T-cell (primary cell): ENCODE results near the gene P2RY11. TPM values are rescaled to one million over a fixed set of nuclear protein-coding genes. Genes with fewer than 3 reads are reported as not detected.
A peak's percentile ranks its signal among the peaks of the same experiment; 100 is the strongest.

Source experiments
- ATAC-seq, 4 experiments: fragments of 200-7000 bp in 3 of 4; fragments of 150-1000 bp in 1 of 4; cut with Tn5 transposase; replicated peaks in 1 of 4; 1 replicate in 3 of 4; 2 replicates in 1 of 4; pipeline ENCODE4 v1.10.0; 2021; ENCODE audit warnings: moderate library complexity in 3 of 4, mild to moderate bottlenecking in 2 of 4, moderate number of reproducible peaks in 1 of 4
- CTCF ChIA-PET, 2 donors: fragments of 300-600 bp; sonication (Branson Sonifier 250); formaldehyde crosslinking; loops; one replicate each; lab custom pipeline; 2022; ENCODE audit warnings: antibody characterized with exemption in 2 of 2; lab: Charles Lee
- POLR2A ChIA-PET, 2 donors: fragments of 300-600 bp; sonication (Branson Sonifier 250); formaldehyde crosslinking; loops; one replicate each; lab custom pipeline; 2022; ENCODE audit warnings: antibody characterized with exemption in 2 of 2; lab: Charles Lee
- DNase-seq, 35 experiments: peaks; one replicate each; pipeline versions ENCODE4 v3.0.0 to v3.0.0-alpha.2; 2013 to 2023
- H3K27ac ChIP-seq: one replicate; pipeline ENCODE4 v1.5.1; 2013; ENCODE audit warnings: low read length
- H3K27me3 ChIP-seq, 2 experiments: replicated peaks in 1 of 2; 1 replicate in 1 of 2; 2 replicates in 1 of 2; pipeline versions ENCODE4 v1.6.1 to v1.7.0; 2013; ENCODE audit warnings: low read length in 1 of 2, mixed read lengths in 1 of 2; ENCODE audit not compliant: control insufficient read depth in 2 of 2, insufficient read depth in 2 of 2; ENCODE audit errors: extremely low read depth in 1 of 2
- H3K36me3 ChIP-seq, 2 donors: 1 replicate in 1 of 2; 2 replicates in 1 of 2; pipeline versions ENCODE4 v1.6.1 to v1.7.0; 2013; ENCODE audit warnings: low read length in 1 of 2; ENCODE audit not compliant: control insufficient read depth in 2 of 2, insufficient read depth in 1 of 2; ENCODE audit errors: extremely low read depth in 1 of 2
- H3K4me1 ChIP-seq, 2 experiments: 1 replicate in 1 of 2; 2 replicates in 1 of 2; pipeline versions ENCODE4 v1.6.1 to v1.7.0; 2013; ENCODE audit warnings: low read length in 2 of 2, mixed read lengths in 1 of 2; ENCODE audit not compliant: insufficient read depth in 2 of 2, control insufficient read depth in 1 of 2; ENCODE audit errors: extremely low read depth in 1 of 2
- H3K4me3 ChIP-seq, 2 donors: 1 replicate in 1 of 2; 2 replicates in 1 of 2; pipeline versions ENCODE4 v1.5.1 to v1.7.0; 2013; ENCODE audit warnings: mild to moderate bottlenecking in 2 of 2, low read length in 1 of 2, moderate library complexity in 1 of 2; ENCODE audit not compliant: control insufficient read depth in 1 of 2; ENCODE audit errors: extremely low read depth in 1 of 2
- H3K9me3 ChIP-seq: 2 replicates; pipeline ENCODE4 v1.7.0; 2013
- H3K27ac Mint-ChIP-seq, 2 donors: one replicate each; pipeline ENCODE4 v1.8.0; 2020 to 2021; ENCODE audit warnings: mild to moderate bottlenecking in 2 of 2, mixed read lengths in 2 of 2
- H3K27me3 Mint-ChIP-seq, 2 donors: one replicate each; pipeline ENCODE4 v1.8.0; 2021 to 2022; ENCODE audit warnings: mixed read lengths in 2 of 2
- H3K36me3 Mint-ChIP-seq: one replicate; pipeline ENCODE4 v1.8.0; 2021; ENCODE audit warnings: mixed read lengths
- H3K4me1 Mint-ChIP-seq, 3 donors: one replicate each; pipeline ENCODE4 v1.8.0; 2020 to 2022; ENCODE audit warnings: mixed read lengths in 3 of 3, mild to moderate bottlenecking in 1 of 3
- H3K4me3 Mint-ChIP-seq, 3 donors: one replicate each; pipeline ENCODE4 v1.8.0; 2020 to 2022; ENCODE audit warnings: mild to moderate bottlenecking in 3 of 3, mixed read lengths in 3 of 3, moderate library complexity in 3 of 3
- H3K9me3 Mint-ChIP-seq, 3 donors: one replicate each; pipeline ENCODE4 v1.8.0; 2020 to 2022; ENCODE audit warnings: mixed read lengths in 3 of 3
- WGBS: methylation state at CpG from one replicate; pipeline ENCODE4 v1.1.5; 2013; ENCODE audit warnings: missing lambda C conversion rate; ENCODE audit not compliant: insufficient coverage; 5-methylcytosine and 5-hydroxymethylcytosine counted together
- total RNA-seq, 35 experiments: library from RNA in 6 of 35; stranded (reverse) in 6 of 35; fragments of 120-200 nt in 1 of 35; gene quantifications; one replicate each; pipeline versions ENCODE4 v1.2.1 to v1.2.4 and lab custom pipeline; 2013 to 2026

The P2RY11 gene, protein sequence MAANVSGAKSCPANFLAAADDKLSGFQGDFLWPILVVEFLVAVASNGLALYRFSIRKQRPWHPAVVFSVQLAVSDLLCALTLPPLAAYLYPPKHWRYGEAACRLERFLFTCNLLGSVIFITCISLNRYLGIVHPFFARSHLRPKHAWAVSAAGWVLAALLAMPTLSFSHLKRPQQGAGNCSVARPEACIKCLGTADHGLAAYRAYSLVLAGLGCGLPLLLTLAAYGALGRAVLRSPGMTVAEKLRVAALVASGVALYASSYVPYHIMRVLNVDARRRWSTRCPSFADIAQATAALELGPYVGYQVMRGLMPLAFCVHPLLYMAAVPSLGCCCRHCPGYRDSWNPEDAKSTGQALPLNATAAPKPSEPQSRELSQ
- total RNA-seq, result 10 to 100 TPM; 58.8 to 75.2 (median 61.7) TPM
- total RNA-seq (2013), result 14.8 TPM
- 6.2 to 29.2 (median 14.0) reads per million in 29 experiments for total RNA-seq (lab: John Stamatoyannopoulos, UW)

DNA sequence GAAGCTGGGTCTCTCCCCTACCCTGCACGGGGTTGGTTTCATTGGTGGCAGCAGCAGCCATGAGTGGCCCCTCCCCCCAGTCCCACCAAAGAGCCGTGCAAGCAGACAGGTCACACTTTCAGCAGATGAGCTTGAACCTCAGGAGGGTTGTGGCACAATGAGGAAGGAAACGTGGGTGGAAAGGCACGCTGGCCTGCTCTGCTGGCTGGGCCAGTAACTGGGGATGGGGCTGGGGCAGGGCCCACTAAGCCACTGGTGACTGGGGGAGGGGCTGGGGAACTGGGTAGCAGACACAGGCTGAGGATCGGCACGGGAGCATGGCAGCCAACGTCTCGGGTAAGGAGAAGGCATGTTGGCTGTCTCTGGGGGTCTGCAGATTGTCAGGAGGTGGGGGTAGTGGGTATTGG is at the start of gene P2RY11:
Gene P2RY11 (plus strand): TSS at position 289 of the 407 bp plus-strand sequence. CDS start 29 bp downstream, at position 318.
- CTCF ChIA-PET, result interaction anchor here (1.0 to 2.5 kb wide), 2 partner anchors 12 to 15 kb away, joined by 4 to 16 read pairs; no protein-coding TSS in a partner anchor
- Histone ChIP-seq H3K27ac (peak within 1 kb of the TSS; percentile 81), H3K4me3 (peak within 1 kb of the TSS; percentile 6 to 24), H3K9me3 (no peaks in the 10 kb centered on the region), H3K27me3 (no peaks in the 10 kb centered on the region), H3K36me3 (peaks cover 34 to 69% of the 10 kb centered on the region in 2 donors), H3K4me1 (peaks cover 10 to 94% of the 10 kb centered on the region in 2 experiments)
- Mint-ChIP-seq H3K4me1 (peaks cover 39 to 58% (median 46%) of the 10 kb centered on the region in 3 donors), H3K27me3 (no peaks in the 10 kb centered on the region), H3K36me3 (peaks cover 33% of the 10 kb centered on the region), H3K9me3 (no peaks in the 10 kb centered on the region), H3K27ac (peak within 1 kb of the TSS; percentile 86 to 89), H3K4me3 (peak within 1 kb of the TSS; percentile 55 to 65 (median 61))
- POLR2A ChIA-PET, result interaction anchor here in 1 of 2 donors (0.6 to 1.2 kb wide), 2 partner anchors 9 to 12 kb away, joined by 3 to 19 read pairs; no protein-coding TSS in a partner anchor
- 32% methylated on average over 6 of the region's 8 CpGs for WGBS
- ATAC-seq (no peak), DNase-seq (peak in 6 of 35 experiments; percentile 15 to 69 (median 36))

DNA sequence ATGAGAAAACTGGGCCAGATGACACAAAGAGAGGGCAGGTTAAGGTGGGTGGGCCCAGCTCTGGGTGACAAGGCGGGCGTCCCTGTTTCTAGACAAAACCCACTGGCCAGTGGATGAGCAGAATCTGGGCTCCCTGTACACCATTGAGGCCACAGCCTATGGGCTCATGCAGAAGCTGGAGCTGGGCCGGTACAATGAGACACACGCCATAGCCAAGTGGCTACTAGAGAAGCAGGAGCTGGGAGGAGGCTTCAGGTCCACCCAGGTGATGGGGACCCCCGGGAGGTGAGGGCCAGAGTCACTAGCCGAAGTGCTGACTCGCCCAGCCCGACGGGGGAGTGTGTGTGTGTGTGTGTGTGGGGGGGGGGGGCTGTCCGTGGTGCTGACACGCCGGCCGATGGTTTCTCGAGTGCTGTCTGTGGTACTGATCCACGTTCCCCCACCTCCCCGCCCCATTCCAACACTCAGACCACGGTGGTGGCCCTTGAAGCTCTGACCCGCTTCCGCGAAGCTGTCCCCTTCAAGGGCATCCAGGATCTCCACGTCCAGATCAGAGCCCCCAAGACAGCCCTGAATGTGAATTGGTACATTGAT is 49.7 kb upstream of the P2RY11 start:
- Histone ChIP-seq H3K9me3 (no peaks in the 10 kb centered on the region), H3K27me3 (peaks cover 0 to 58% of the 10 kb centered on the region in 2 experiments), H3K36me3 (no peaks in the 10 kb centered on the region), H3K4me3 (no peak overlapping the region), H3K27ac (no peak overlapping the region), H3K4me1 (no peaks in the 10 kb centered on the region)
- Mint-ChIP-seq H3K4me1 (no peaks in the 10 kb centered on the region), H3K4me3 (no peak overlapping the region), H3K9me3 (no peaks in the 10 kb centered on the region), H3K27me3 (peaks cover 25 to 31% of the 10 kb centered on the region in 2 donors), H3K27ac (no peak overlapping the region), H3K36me3 (no peaks in the 10 kb centered on the region)
- CTCF ChIA-PET, result no interaction called here
- WGBS, result 36% methylated on average over 13 of the region's 21 CpGs
- POLR2A ChIA-PET, result interaction anchor here in 1 of 2 donors (0.5 to 0.6 kb wide), 2 partner anchors 142 to 159 kb away, joined by 3 to 6 read pairs; no protein-coding TSS in a partner anchor
- ATAC-seq, result no peak
- DNase-seq, result no peak

DNA sequence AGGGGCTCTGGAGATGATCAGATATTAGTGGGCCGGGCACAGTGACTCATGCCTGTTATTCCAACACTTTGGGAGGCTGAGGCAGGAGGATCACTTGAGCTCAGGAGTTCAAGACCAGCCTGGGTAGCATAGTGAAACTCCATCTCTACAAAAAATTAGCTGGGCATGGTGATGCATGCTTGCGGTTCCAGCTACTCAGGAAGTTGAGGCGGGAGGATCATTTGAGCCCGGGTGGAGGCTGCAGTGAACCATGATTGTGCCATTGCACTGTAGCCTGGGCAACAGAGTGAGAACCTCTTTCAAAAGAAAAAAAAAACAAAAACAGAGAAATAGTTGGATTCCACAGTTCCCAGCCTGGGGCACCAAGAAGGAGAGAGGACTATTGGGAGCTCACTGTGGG is 43.3 kb upstream of the P2RY11 start:
- H3K9me3 Mint-ChIP-seq, result no peaks in the 10 kb centered on the region
- H3K36me3 Mint-ChIP-seq, result no peaks in the 10 kb centered on the region
- ATAC-seq (peak in 1 of 4 experiments; percentile 55), DNase-seq (no peak)
- 43% methylated on average over 4 of the region's 4 CpGs for WGBS
- peaks cover 0 to 12% (median 7%) of the 10 kb centered on the region in 3 donors for H3K4me1 Mint-ChIP-seq
- ChIA-PET CTCF (interaction anchor here in 1 of 2 donors (0.6 kb wide), 1 partner anchor 290 kb away, joined by 10 read pairs; no protein-coding TSS in a partner anchor), POLR2A (no interaction called here)
- Histone ChIP-seq H3K4me1 (peaks cover 0 to 7% of the 10 kb centered on the region in 2 experiments), H3K36me3 (no peaks in the 10 kb centered on the region), H3K27me3 (peaks cover 0 to 23% of the 10 kb centered on the region in 2 experiments), H3K4me3 (no peak overlapping the region), H3K9me3 (no peaks in the 10 kb centered on the region), H3K27ac (no peak overlapping the region)
- H3K27ac Mint-ChIP-seq, result peak overlapping the region in 1 of 2 donors; percentile 41
- H3K27me3 Mint-ChIP-seq, result peaks cover 8 to 13% of the 10 kb centered on the region in 2 donors
- no peak overlapping the region for H3K4me3 Mint-ChIP-seq

DNA sequence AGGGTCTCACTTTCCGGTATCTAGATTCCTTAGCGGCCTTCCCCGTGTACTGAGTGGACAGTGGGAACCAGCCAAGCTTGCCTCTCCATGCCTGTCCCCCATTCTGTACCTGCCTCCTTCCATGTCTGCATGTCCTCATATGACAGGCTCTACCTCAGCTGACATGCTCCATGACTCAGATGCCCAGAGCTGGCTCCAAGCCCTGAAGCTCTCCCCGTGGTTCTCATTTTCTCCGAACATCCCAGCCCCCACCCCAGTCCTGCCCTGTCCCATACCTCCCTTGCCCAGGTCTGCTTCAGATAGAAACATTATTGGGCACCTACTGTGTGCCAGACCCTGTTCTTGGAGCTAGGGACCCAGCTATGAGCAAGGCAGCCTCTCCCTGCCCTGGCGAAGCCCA is 42.4 kb upstream of the P2RY11 start:
- DNase-seq (no peak), ATAC-seq (no peak)
- WGBS, result 85% methylated on average over 5 of the region's 6 CpGs
- Mint-ChIP-seq H3K27ac (no peak overlapping the region), H3K9me3 (peaks cover 0 to under 1% (median 0%) of the 10 kb centered on the region in 3 donors), H3K27me3 (peaks cover 3 to 8% of the 10 kb centered on the region in 2 donors), H3K4me1 (peaks cover 0 to 12% (median 7%) of the 10 kb centered on the region in 3 donors), H3K36me3 (no peaks in the 10 kb centered on the region), H3K4me3 (no peak overlapping the region)
- ChIA-PET POLR2A (no interaction called here), CTCF (no interaction called here)
- Histone ChIP-seq H3K36me3 (no peaks in the 10 kb centered on the region), H3K27me3 (peaks cover 0 to 17% of the 10 kb centered on the region in 2 experiments), H3K4me3 (no peak overlapping the region), H3K4me1 (peaks cover 0 to 7% of the 10 kb centered on the region in 2 experiments), H3K9me3 (no peaks in the 10 kb centered on the region), H3K27ac (no peak overlapping the region)

DNA sequence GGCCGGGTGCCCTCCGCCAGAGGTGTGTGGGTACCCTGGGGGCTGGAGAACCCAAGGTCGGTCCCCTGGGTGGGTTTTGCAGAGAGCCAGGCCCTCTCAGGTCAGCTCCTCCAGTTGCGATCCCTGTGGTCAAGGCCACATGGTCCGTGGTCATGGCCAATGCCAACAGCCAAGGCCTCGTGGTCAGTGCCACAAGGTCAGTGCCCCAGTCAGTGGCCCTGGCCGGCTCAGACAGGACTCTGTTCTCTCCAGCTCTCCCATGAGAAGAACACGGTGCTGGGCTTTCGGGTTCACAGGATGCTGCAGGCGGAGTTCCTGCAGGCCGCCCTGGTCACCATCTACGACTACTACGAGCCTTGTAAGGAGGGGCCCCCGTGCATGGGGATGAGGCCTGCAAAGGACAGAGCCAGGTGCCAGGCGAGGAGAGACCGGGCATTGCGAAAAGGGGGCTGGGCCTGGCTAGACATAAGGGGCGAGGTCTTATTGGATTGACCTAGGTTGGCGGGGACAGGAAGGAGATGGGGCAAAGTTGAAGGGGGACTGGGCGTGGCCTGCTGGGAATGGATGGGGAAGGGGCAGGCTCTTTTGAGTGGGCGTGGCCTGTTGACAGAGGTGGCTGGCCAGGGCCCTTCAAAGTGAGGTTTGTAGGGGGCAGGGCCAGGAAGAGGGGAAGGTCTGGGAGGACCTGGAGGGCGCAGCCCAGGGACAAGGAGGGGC is 40.6 kb upstream of the P2RY11 start:
- CTCF ChIA-PET, result interaction anchor here in 1 of 2 donors (0.6 kb wide), 1 partner anchor 15 kb away, joined by 3 read pairs; no protein-coding TSS in a partner anchor
- peaks cover 0 to 2% (median 0%) of the 10 kb centered on the region in 3 donors for H3K9me3 Mint-ChIP-seq
- POLR2A ChIA-PET, result no interaction called here
- H3K27ac Mint-ChIP-seq, result no peak overlapping the region
- Histone ChIP-seq H3K9me3 (no peaks in the 10 kb centered on the region), H3K4me1 (peaks cover 0 to 7% of the 10 kb centered on the region in 2 experiments), H3K27ac (no peak overlapping the region), H3K36me3 (no peaks in the 10 kb centered on the region), H3K27me3 (peaks cover 0 to 11% of the 10 kb centered on the region in 2 experiments), H3K4me3 (no peak overlapping the region)
- H3K36me3 Mint-ChIP-seq, result no peaks in the 10 kb centered on the region
- H3K4me1 Mint-ChIP-seq, result peaks cover 0 to 12% (median 7%) of the 10 kb centered on the region in 3 donors
- 78% methylated on average over 22 of the region's 22 CpGs for WGBS
- peaks cover 4 to 5% of the 10 kb centered on the region in 2 donors for H3K27me3 Mint-ChIP-seq
- no peak overlapping the region for H3K4me3 Mint-ChIP-seq
- ATAC-seq, result no peak
- DNase-seq, result no peak
